Neuronal stem cell (in vitro differentiated cells): Measurements from ENCODE around the gene SCO2.

Experiments
- DNase-seq: peaks from one replicate; pipeline ENCODE4 v3.0.0-alpha.2; 2013; ENCODE audit warnings: low spot score
- H2AFZ ChIP-seq: one replicate; pipeline ENCODE4 v1.6.1; 2013; ENCODE audit warnings: mild to moderate bottlenecking, low read length, inconsistent platforms
- H2AK5ac ChIP-seq: 2 replicates; pipeline ENCODE4 v1.6.1; 2013; ENCODE audit warnings: low read depth, mild to moderate bottlenecking, inconsistent platforms, low read length, moderate library complexity, mixed read lengths
- H2BK120ac ChIP-seq: 2 replicates; pipeline ENCODE4 v1.6.1; 2013; ENCODE audit warnings: low read depth, mild to moderate bottlenecking, inconsistent platforms, low read length, moderate library complexity, mixed read lengths
- H2BK12ac ChIP-seq: one replicate; pipeline ENCODE4 v1.6.1; 2013; ENCODE audit warnings: low read length, inconsistent platforms
- H2BK15ac ChIP-seq: 2 replicates; pipeline ENCODE4 v1.6.1; 2013; ENCODE audit warnings: mild to moderate bottlenecking, low read length, inconsistent platforms, mixed read lengths
- H2BK5ac ChIP-seq: one replicate; pipeline ENCODE4 v1.6.1; 2013; ENCODE audit warnings: inconsistent platforms, mild to moderate bottlenecking, low read length, moderate library complexity
- H3K14ac ChIP-seq: one replicate; pipeline ENCODE4 v1.6.1; 2013; ENCODE audit warnings: low read length, inconsistent platforms
- H3K18ac ChIP-seq: 2 replicates; pipeline ENCODE4 v1.6.1; 2013; ENCODE audit warnings: low read length, inconsistent platforms
- H3K23ac ChIP-seq: 2 replicates; pipeline ENCODE4 v1.6.1; 2013; ENCODE audit warnings: low read depth, mild to moderate bottlenecking, mixed read lengths, low read length, inconsistent platforms; ENCODE audit not compliant: poor library complexity
- H3K27ac ChIP-seq: replicated peaks from 3 replicates; pipeline ENCODE4 v1.5.1; 2013; ENCODE audit warnings: low read length, inconsistent platforms
- H3K27me3 ChIP-seq, 3 experiments: 2 replicates each; pipeline ENCODE4 v1.6.1; 2013; ENCODE audit warnings: low read length in 3 of 3, mild to moderate bottlenecking in 2 of 3, inconsistent platforms in 1 of 3, low read depth in 1 of 3, mixed read lengths in 1 of 3, moderate library complexity in 1 of 3; ENCODE audit not compliant: control insufficient read depth in 3 of 3, insufficient read depth in 3 of 3
- H3K36me3 ChIP-seq, 2 donors: replicated peaks in 1 of 2; 2 replicates each; pipeline ENCODE4 v1.6.1; 2013; ENCODE audit warnings: low read length in 2 of 2; ENCODE audit not compliant: control insufficient read depth in 2 of 2, insufficient read depth in 2 of 2
- H3K4ac ChIP-seq: 2 replicates; pipeline ENCODE4 v1.6.1; 2013; ENCODE audit warnings: inconsistent platforms, mild to moderate bottlenecking, low read length, moderate library complexity
- H3K4me1 ChIP-seq, 2 donors: 1 replicate in 1 of 2; 2 replicates in 1 of 2; pipeline ENCODE4 v1.6.1; 2013; ENCODE audit warnings: low read length in 2 of 2, low read depth in 1 of 2; ENCODE audit not compliant: control insufficient read depth in 2 of 2, insufficient read depth in 1 of 2
- H3K4me2 ChIP-seq: one replicate; pipeline ENCODE4 v1.6.1; 2013; ENCODE audit warnings: mild to moderate bottlenecking, low read length, inconsistent platforms; ENCODE audit not compliant: insufficient read depth, poor library complexity, severe bottlenecking
- H3K4me3 ChIP-seq, 2 donors: 2 replicates each; pipeline ENCODE4 v1.5.1; 2013; ENCODE audit warnings: low read length in 2 of 2, mild to moderate bottlenecking in 2 of 2, inconsistent platforms in 1 of 2, moderate library complexity in 1 of 2
- H3K79me1 ChIP-seq: one replicate; pipeline ENCODE4 v1.6.1; 2013; ENCODE audit warnings: low read depth, mild to moderate bottlenecking, inconsistent platforms, low read length, moderate library complexity
- H3K9ac ChIP-seq: one replicate; pipeline ENCODE4 v1.6.1; 2013; ENCODE audit warnings: mild to moderate bottlenecking, low read depth, low read length, inconsistent platforms; ENCODE audit not compliant: poor library complexity
- H3K9me3 ChIP-seq, 2 donors: replicated peaks in 1 of 2; 2 replicates each; pipeline versions ENCODE3 to v1.6.1; 2013; ENCODE audit warnings: low read length in 2 of 2, mild to moderate bottlenecking in 2 of 2, inconsistent platforms in 1 of 2, low read depth in 1 of 2, mixed read lengths in 1 of 2, moderate library complexity in 1 of 2; ENCODE audit not compliant: control insufficient read depth in 2 of 2, insufficient read depth in 1 of 2
- H4K8ac ChIP-seq: one replicate; pipeline ENCODE4 v1.6.1; 2013; ENCODE audit warnings: low read depth, mild to moderate bottlenecking, inconsistent platforms, low read length, moderate library complexity
- H4K91ac ChIP-seq: one replicate; pipeline ENCODE4 v1.6.1; 2013; ENCODE audit warnings: low read length, low read depth, mild to moderate bottlenecking, inconsistent platforms; ENCODE audit not compliant: poor library complexity
- WGBS, 2 donors: extraction: QIAGEN DNeasy Blood & Tissue Kit; methylation state at CpG; one replicate each; pipeline ENCODE4 v1.1.7; 2013; ENCODE audit warnings: missing lambda C conversion rate in 2 of 2, mixed read lengths in 1 of 2; ENCODE audit not compliant: insufficient read length in 2 of 2, insufficient replicate concordance in 1 of 2; ENCODE audit errors: extremely low coverage in 2 of 2; 5-methylcytosine and 5-hydroxymethylcytosine counted together

SCO2 gene

DNA sequence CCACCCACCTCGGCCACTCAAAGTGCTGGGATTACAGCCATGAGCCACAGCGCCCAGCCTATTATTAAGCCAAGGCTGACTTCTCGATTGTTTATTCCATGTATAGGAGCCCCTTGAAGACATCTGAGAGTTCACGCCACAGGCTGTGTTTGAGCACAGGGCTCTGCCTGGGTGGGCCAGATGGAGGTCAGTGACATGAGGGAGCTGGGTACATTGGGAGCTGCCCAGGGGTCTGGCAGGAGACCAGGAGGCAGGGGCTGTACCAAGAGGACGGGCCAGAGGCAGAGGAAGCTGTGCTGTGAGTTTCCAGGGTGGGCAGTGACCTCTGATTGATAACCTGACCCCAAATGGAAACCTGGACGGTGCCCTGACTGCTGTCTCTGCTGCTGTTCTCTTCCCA, 23.3 kb downstream of the SCO2 start:
- no peak overlapping the region for H3K4me3 ChIP-seq
- H2BK15ac ChIP-seq: no peak overlapping the region
- no peak overlapping the region for H2AK5ac ChIP-seq
- H3K4me1 ChIP-seq: peaks cover 5 to 7% of the 10 kb centered on the region in 2 donors
- H3K14ac ChIP-seq: no peak overlapping the region
- H3K79me1 ChIP-seq: peaks cover 12% of the 10 kb centered on the region
- no peak overlapping the region for H2BK5ac ChIP-seq
- DNase-seq: no peak
- peaks cover 16 to 36% of the 10 kb centered on the region in 2 donors for H3K36me3 ChIP-seq
- H3K27me3 ChIP-seq: no peaks in the 10 kb centered on the region
- no peak overlapping the region for H2BK12ac ChIP-seq
- no peak overlapping the region for H2AFZ ChIP-seq
- H3K9me3 ChIP-seq: no peaks in the 10 kb centered on the region
- H3K4ac ChIP-seq: no peak overlapping the region
- WGBS, 2 donors: no CpG with 5 or more reads among the region's 6 CpGs
- H3K27ac ChIP-seq: no peak overlapping the region
- H2BK120ac ChIP-seq: no peak overlapping the region
- H3K23ac ChIP-seq: no peak overlapping the region
- no peak overlapping the region for H3K18ac ChIP-seq
- H4K91ac ChIP-seq: no peak overlapping the region
- no peak overlapping the region for H3K9ac ChIP-seq
- no peak overlapping the region for H3K4me2 ChIP-seq
- no peak overlapping the region for H4K8ac ChIP-seq

DNA sequence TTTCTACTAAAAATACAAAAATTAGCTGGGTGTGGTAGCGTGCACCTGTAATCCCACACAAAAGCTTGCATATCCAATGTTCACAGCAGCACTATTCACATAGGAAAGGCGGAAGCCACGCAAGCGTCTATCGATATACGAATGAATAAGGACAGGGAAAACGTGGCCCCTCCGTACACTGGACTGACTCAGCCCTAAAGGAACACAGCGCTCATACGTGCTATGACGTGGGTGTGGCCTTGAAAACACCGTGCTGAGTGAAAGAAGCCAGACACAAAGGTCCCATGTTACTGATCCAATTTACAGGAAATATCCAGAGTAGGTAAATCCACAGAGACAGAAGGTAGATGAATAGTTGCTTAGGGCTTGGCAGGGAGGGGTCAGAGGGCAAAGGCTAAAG, 24.9 kb downstream of the SCO2 start:
- no peak overlapping the region for H2BK15ac ChIP-seq
- H3K36me3 ChIP-seq: peaks cover 10 to 28% of the 10 kb centered on the region in 2 donors
- no peaks in the 10 kb centered on the region for H3K9me3 ChIP-seq
- H2BK5ac ChIP-seq: no peak overlapping the region
- no peak overlapping the region for H2AFZ ChIP-seq
- no peak overlapping the region for H2BK12ac ChIP-seq
- H4K91ac ChIP-seq: no peak overlapping the region
- H3K4me3 ChIP-seq: no peak overlapping the region
- peaks cover 3% of the 10 kb centered on the region for H3K79me1 ChIP-seq
- no peak overlapping the region for H2AK5ac ChIP-seq
- H3K9ac ChIP-seq: no peak overlapping the region
- H3K4me1 ChIP-seq: no peaks in the 10 kb centered on the region
- no peak overlapping the region for H3K18ac ChIP-seq
- H2BK120ac ChIP-seq: no peak overlapping the region
- no peak overlapping the region for H3K14ac ChIP-seq
- H3K4me2 ChIP-seq: no peak overlapping the region
- no peak for DNase-seq
- H3K27ac ChIP-seq: no peak overlapping the region
- no peaks in the 10 kb centered on the region for H3K27me3 ChIP-seq
- no peak overlapping the region for H4K8ac ChIP-seq
- H3K4ac ChIP-seq: no peak overlapping the region
- no peak overlapping the region for H3K23ac ChIP-seq
- no CpG with 5 or more reads among the region's 12 CpGs for WGBS, 2 donors

DNA sequence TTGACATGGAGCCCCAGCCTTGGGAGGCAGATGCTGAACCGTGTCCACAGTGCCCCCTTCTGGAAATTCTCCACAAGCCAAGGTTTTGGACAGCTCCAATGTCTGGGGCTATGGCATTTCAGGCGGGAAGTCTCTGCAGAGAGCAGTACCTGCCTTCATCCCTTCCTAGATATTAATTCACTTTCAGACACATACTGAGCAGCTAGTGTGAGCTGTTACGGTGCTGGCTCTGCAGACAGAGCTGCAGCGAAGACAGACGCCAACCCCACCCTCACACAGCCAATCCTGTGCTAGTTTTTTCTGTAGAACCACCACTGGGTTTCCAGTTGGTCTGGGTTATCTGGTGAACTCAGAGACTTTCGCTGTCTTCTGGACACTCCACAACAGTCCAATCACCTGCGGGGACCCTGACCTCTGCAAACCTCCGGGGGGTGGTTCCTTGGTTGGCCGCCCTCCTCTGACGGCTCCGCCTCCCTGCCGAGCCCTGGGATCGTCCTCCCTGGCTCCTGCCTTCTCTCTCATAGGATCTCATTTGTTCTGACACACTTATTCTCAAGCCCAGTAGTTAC, 27.0 kb downstream of the SCO2 start:
- H3K18ac ChIP-seq: no peak overlapping the region
- H3K36me3 ChIP-seq: peaks cover 4 to 14% of the 10 kb centered on the region in 2 donors
- H3K79me1 ChIP-seq: no peaks in the 10 kb centered on the region
- H3K9ac ChIP-seq: no peak overlapping the region
- H4K8ac ChIP-seq: no peak overlapping the region
- H3K4me3 ChIP-seq: no peak overlapping the region
- H3K23ac ChIP-seq: no peak overlapping the region
- H4K91ac ChIP-seq: no peak overlapping the region
- no peaks in the 10 kb centered on the region for H3K4me1 ChIP-seq
- H2BK15ac ChIP-seq: no peak overlapping the region
- H3K27ac ChIP-seq: no peak overlapping the region
- no peak overlapping the region for H3K4me2 ChIP-seq
- H3K14ac ChIP-seq: no peak overlapping the region
- no peaks in the 10 kb centered on the region for H3K27me3 ChIP-seq
- no peak overlapping the region for H3K4ac ChIP-seq
- H2AK5ac ChIP-seq: no peak overlapping the region
- no CpG with 5 or more reads among the region's 13 CpGs for WGBS, 2 donors
- H2BK12ac ChIP-seq: no peak overlapping the region
- H2AFZ ChIP-seq: peak overlapping the region; percentile 52
- H2BK5ac ChIP-seq: no peak overlapping the region
- no peak overlapping the region for H2BK120ac ChIP-seq
- H3K9me3 ChIP-seq: no peaks in the 10 kb centered on the region
- peak; percentile 59 for DNase-seq

DNA sequence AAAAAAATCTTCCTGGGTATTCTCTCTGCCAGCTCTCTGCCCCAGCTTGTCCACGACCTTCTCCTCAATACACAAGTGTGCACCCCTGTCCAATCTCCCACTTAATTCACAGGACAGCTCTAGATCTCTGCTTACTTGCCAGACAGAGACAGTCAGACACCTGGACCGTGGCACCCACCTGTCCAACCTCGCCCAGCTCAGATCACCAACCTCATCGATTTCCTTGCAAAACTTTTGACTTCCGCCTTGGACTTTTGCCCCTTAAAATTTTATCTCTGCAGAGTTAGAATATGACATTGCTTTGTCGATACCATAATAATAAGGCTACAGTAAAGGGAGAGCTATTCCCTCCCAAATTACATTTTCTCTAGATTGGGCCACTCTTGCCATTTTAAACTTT, 28.3 kb downstream of the SCO2 start:
- H3K23ac ChIP-seq: no peak overlapping the region
- no peak for DNase-seq
- no peak overlapping the region for H2BK15ac ChIP-seq
- no peak overlapping the region for H2BK5ac ChIP-seq
- no peaks in the 10 kb centered on the region for H3K4me1 ChIP-seq
- H3K9me3 ChIP-seq: no peaks in the 10 kb centered on the region
- H2BK120ac ChIP-seq: no peak overlapping the region
- no CpG with 5 or more reads among the region's 6 CpGs for WGBS, 2 donors
- no peak overlapping the region for H4K91ac ChIP-seq
- H3K27ac ChIP-seq: no peak overlapping the region
- no peak overlapping the region for H3K18ac ChIP-seq
- H3K36me3 ChIP-seq: peaks cover 0 to 1% of the 10 kb centered on the region in 2 donors
- H3K14ac ChIP-seq: no peak overlapping the region
- no peaks in the 10 kb centered on the region for H3K79me1 ChIP-seq
- H3K27me3 ChIP-seq: no peaks in the 10 kb centered on the region
- no peak overlapping the region for H2AK5ac ChIP-seq
- H4K8ac ChIP-seq: no peak overlapping the region
- no peak overlapping the region for H2BK12ac ChIP-seq
- H3K4me3 ChIP-seq: no peak overlapping the region
- H3K4ac ChIP-seq: no peak overlapping the region
- no peak overlapping the region for H3K4me2 ChIP-seq
- H2AFZ ChIP-seq: no peak overlapping the region
- no peak overlapping the region for H3K9ac ChIP-seq
